ENCODE results near the gene EIF5B.

The EIF5B gene

DNA sequence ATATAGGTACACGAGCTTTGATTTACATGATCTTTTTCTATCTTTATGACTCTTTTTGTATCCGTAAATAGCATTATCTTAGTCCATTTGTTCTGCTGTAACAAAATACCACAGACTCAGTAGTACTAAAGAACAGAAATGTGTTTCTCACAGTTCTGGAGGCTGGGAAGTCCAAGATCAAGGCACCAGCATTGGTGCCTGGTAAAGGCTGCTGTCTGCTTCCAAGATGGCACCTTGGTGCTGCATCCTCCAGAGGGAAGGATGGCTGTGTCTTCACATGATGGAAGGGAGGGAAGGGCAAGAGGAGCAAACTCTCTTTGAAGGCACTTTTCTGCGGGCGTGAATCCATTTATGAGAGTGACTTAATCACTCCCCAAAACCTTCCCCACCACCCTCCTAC, 36.0 kb downstream of the EIF5B start:
- DNase-seq (ENCODE audit: low read depth) = no peak
- TF ChIP-seq, protein P1, sequence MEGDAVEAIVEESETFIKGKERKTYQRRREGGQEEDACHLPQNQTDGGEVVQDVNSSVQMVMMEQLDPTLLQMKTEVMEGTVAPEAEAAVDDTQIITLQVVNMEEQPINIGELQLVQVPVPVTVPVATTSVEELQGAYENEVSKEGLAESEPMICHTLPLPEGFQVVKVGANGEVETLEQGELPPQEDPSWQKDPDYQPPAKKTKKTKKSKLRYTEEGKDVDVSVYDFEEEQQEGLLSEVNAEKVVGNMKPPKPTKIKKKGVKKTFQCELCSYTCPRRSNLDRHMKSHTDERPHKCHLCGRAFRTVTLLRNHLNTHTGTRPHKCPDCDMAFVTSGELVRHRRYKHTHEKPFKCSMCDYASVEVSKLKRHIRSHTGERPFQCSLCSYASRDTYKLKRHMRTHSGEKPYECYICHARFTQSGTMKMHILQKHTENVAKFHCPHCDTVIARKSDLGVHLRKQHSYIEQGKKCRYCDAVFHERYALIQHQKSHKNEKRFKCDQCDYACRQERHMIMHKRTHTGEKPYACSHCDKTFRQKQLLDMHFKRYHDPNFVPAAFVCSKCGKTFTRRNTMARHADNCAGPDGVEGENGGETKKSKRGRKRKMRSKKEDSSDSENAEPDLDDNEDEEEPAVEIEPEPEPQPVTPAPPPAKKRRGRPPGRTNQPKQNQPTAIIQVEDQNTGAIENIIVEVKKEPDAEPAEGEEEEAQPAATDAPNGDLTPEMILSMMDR (IDR thresholded peaks at IDR 0.05; ENCODE audit: low read length, missing control alignments) = no peak
- no peak overlapping the region for H3K4me3 ChIP-seq (replicated peaks; ENCODE audit: low read depth, low read length)

- TF ChIP-seq, protein P1 (IDR thresholded peaks at IDR 0.05; ENCODE audit: low read length, missing control alignments) = no peak
- no peak for DNase-seq (ENCODE audit: low read depth)
- no peak overlapping the region for H3K4me3 ChIP-seq (replicated peaks; ENCODE audit: low read depth, low read length)
These were observed 37.6 kb downstream of the EIF5B start for GRCh38 chr2:99374747-99375146.

DNA sequence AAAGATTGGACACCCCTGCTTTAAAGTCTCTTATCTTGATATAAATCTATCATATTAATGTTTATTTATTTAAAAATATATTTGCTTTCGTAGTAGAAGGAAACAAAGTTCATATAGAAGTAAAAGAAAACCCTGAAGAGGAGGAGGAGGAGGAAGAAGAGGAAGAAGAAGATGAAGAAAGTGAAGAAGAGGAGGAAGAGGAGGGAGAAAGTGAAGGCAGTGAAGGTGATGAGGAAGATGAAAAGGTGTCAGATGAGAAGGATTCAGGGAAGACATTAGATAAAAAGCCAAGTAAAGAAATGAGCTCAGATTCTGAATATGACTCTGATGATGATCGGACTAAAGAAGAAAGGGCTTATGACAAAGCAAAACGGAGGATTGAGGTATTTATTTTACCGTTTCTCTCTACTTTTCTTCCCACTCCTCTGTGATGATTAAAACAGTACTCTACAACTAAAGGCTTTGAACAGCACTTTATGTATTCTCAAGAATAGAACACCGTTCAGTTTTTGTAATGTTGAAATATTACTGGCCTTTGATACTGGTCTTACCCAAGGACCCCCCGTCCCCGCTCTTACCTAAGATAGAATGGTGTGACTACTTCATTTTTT, 39.2 kb downstream of the EIF5B start:
- TF ChIP-seq, protein P1 (IDR thresholded peaks at IDR 0.05; ENCODE audit: low read length, missing control alignments) = no peak
- no peak for DNase-seq (ENCODE audit: low read depth)
- H3K4me3 ChIP-seq (replicated peaks; ENCODE audit: low read depth, low read length) = no peak overlapping the region

DNA sequence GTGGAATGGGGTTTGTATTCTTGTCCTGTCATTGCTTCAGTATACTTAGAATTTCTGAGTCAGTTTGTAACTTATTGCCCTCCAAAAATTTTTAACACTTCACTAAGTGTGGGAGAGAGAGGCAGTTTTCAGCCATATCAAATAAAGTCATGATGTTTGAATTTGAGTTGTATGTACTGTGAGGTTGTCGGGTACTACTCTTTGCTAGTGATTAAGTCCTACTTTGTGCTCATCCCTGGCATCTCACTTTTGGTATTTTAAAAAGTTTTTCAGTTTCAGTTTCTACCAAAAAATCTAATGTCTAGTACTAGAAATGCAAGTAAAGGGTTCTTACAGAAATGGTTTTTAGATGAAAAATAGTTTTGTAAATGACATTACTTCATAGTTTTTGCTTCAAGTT, 40.7 kb downstream of the EIF5B start:
- TF ChIP-seq, protein P1 (IDR thresholded peaks at IDR 0.05; ENCODE audit: low read length, missing control alignments) = no peak
- DNase-seq (ENCODE audit: low read depth) = no peak
- no peak overlapping the region for H3K4me3 ChIP-seq (replicated peaks; ENCODE audit: low read depth, low read length)

- TF ChIP-seq, protein P1 (IDR thresholded peaks at IDR 0.05; ENCODE audit: low read length, missing control alignments) = no peak
- H3K4me3 ChIP-seq (replicated peaks; ENCODE audit: low read depth, low read length) = no peak overlapping the region
- DNase-seq (ENCODE audit: low read depth) = no peak
These were observed 43.3 kb downstream of the EIF5B start for GRCh38 chr2:99380376-99381010.

- no peak overlapping the region for H3K4me3 ChIP-seq (replicated peaks; ENCODE audit: low read depth, low read length)
- TF ChIP-seq, protein P1 (IDR thresholded peaks at IDR 0.05; ENCODE audit: low read length, missing control alignments) = no peak
- no peak for DNase-seq (ENCODE audit: low read depth)
These were observed 45.0 kb downstream of the EIF5B start for GRCh38 chr2:99382143-99382542.

DNA sequence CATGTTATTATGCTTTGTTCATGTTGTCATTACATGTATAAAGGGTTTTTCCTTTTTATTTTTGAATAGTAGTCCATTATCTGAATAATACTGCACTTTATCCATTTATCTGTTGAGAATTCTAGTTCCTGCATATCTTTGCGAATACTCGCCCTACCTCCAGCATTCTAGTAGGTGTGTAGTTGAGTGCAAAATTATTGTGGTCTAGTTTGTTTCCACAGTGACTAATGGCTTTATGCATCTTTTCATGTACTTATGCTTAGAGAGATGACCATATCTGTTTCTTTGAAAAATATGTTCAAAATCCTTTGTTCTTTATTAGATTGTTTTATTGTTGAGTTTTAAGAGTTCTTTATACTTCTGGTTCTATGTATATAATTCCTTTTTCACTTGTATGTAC, 48.8 kb downstream of the EIF5B start:
- DNase-seq (ENCODE audit: low read depth) = no peak
- H3K4me3 ChIP-seq (replicated peaks; ENCODE audit: low read depth, low read length) = no peak overlapping the region
- TF ChIP-seq, protein P1 (IDR thresholded peaks at IDR 0.05; ENCODE audit: low read length, missing control alignments) = no peak

All from fibroblast of pulmonary artery (primary cell).